Gastroesophageal sphincter (tissue), 3 donors: ENCODE measurements around the gene MACF1.

Experiments
- POLR2A ChIP-seq, 2 donors: fragments of 450-650 bp; IDR thresholded peaks; one replicate each; pipeline ENCODE4 v1.6.1; 2017; ENCODE audit warnings: antibody characterized with exemption in 2 of 2, mild to moderate bottlenecking in 2 of 2, moderate library complexity in 1 of 2
- TF ChIP-seq, protein P1 (sequence below), 4 experiments: fragments of 200-600 bp in 2 of 4; fragments of 450-650 bp in 2 of 4; sonication (generic) in 1 of 4; IDR thresholded peaks; one replicate each; pipeline ENCODE4 v1.5.1; 2017 to 2019; ENCODE audit warnings: antibody characterized with exemption in 4 of 4, mild to moderate bottlenecking in 2 of 4, moderate library complexity in 2 of 4

DNA sequence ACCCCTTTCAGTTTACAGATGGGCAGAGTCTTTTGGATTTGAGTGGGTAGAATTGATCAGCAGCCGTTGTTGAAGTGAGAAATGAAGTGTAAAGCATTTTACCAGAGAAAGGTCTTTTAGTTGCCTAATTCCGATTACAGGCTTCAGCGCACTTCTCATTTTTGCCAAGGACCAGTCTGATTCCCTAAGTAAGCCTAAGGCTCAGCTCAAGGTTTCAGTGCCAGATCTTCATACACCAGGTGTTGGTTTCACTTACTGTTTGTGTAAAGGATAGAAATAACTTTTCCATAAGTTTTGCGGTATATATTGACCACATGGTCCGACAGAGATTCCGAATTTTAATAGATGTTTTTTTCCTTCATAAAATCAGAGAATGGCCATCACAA lies 203.0 kb downstream of the MACF1 start:
- TF ChIP-seq POLR2A (IDR thresholded peaks at IDR 0.05): no peak
- TF ChIP-seq, protein P1, sequence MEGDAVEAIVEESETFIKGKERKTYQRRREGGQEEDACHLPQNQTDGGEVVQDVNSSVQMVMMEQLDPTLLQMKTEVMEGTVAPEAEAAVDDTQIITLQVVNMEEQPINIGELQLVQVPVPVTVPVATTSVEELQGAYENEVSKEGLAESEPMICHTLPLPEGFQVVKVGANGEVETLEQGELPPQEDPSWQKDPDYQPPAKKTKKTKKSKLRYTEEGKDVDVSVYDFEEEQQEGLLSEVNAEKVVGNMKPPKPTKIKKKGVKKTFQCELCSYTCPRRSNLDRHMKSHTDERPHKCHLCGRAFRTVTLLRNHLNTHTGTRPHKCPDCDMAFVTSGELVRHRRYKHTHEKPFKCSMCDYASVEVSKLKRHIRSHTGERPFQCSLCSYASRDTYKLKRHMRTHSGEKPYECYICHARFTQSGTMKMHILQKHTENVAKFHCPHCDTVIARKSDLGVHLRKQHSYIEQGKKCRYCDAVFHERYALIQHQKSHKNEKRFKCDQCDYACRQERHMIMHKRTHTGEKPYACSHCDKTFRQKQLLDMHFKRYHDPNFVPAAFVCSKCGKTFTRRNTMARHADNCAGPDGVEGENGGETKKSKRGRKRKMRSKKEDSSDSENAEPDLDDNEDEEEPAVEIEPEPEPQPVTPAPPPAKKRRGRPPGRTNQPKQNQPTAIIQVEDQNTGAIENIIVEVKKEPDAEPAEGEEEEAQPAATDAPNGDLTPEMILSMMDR (IDR thresholded peaks at IDR 0.05): no peak
